DND-41 (cell line): Measurements from ENCODE around the gene PBX3.

Source experiments
- ATAC-seq: fragments of 200-7000 bp; cut with Tn5 transposase; 3 replicates; pipeline ENCODE4 v1.9.1; 2021; ENCODE audit warnings: low read depth; ENCODE audit not compliant: insufficient read depth
- DNase-seq: peaks from one replicate; pipeline ENCODE4 v3.0.0-alpha.2; 2020
- H2AFZ ChIP-seq: 2 replicates; pipeline ENCODE4 v1.6.0; 2012; ENCODE audit warnings: low read depth, low read length
- H3K27ac ChIP-seq: 2 replicates; pipeline ENCODE4 v1.5.1; 2012; ENCODE audit warnings: low read length, inconsistent platforms
- H3K27me3 ChIP-seq: fragments of 200-600 bp; sonication (generic); 2 replicates; pipeline ENCODE4 v1.6.0; 2012; ENCODE audit warnings: low read length, mild to moderate bottlenecking, inconsistent platforms; ENCODE audit not compliant: insufficient read depth, poor library complexity
- H3K36me3 ChIP-seq: 2 replicates; pipeline ENCODE4 v1.5.1; 2012; ENCODE audit warnings: low read length, inconsistent platforms; ENCODE audit not compliant: insufficient read depth
- H3K4me1 ChIP-seq: 2 replicates; pipeline ENCODE4 v1.5.1; 2012; ENCODE audit warnings: mild to moderate bottlenecking, low read length; ENCODE audit not compliant: insufficient read depth
- H3K4me2 ChIP-seq: 2 replicates; pipeline ENCODE4 v1.6.0; 2012; ENCODE audit warnings: mild to moderate bottlenecking, moderate library complexity, low read length, inconsistent platforms; ENCODE audit not compliant: insufficient read depth
- H3K4me3 ChIP-seq, 2 experiments: fragments of 200-600 bp in 1 of 2; shearing (Covaris generic) in 1 of 2; 2 replicates each; pipeline ENCODE4 v1.5.1; 2012 to 2016; ENCODE audit warnings: inconsistent platforms in 2 of 2, low read length in 2 of 2, mild to moderate bottlenecking in 2 of 2, low read depth in 1 of 2, moderate library complexity in 1 of 2
- H3K79me2 ChIP-seq: 2 replicates; pipeline ENCODE4 v1.6.0; 2012; ENCODE audit warnings: low read length, inconsistent platforms; ENCODE audit not compliant: insufficient read depth
- H3K9ac ChIP-seq: 2 replicates; pipeline ENCODE4 v1.6.0; 2012; ENCODE audit warnings: low read depth, mild to moderate bottlenecking, inconsistent platforms, low read length, moderate library complexity
- H3K9me3 ChIP-seq: 2 replicates; pipeline ENCODE4 v1.5.1; 2012; ENCODE audit warnings: low read length, moderate library complexity, mild to moderate bottlenecking, inconsistent platforms; ENCODE audit not compliant: insufficient read depth, severe bottlenecking
- H4K20me1 ChIP-seq: 2 replicates; pipeline ENCODE4 v1.6.0; 2012; ENCODE audit warnings: low read length; ENCODE audit not compliant: insufficient read depth
- EZH2 ChIP-seq: IDR thresholded peaks from 3 replicates; pipeline ENCODE4 v1.6.1; 2012; ENCODE audit warnings: borderline replicate concordance, low read depth, mild to moderate bottlenecking, moderate library complexity, low read length, inconsistent platforms; ENCODE audit not compliant: severe bottlenecking
- TF ChIP-seq, protein P1 (sequence below): IDR thresholded peaks from 2 replicates; pipeline ENCODE4 v1.5.1; 2012; ENCODE audit warnings: borderline replicate concordance, low read length, moderate library complexity, mild to moderate bottlenecking; ENCODE audit not compliant: poor library complexity, severe bottlenecking; ENCODE audit errors: extremely low read depth

The PBX3 gene

DNA sequence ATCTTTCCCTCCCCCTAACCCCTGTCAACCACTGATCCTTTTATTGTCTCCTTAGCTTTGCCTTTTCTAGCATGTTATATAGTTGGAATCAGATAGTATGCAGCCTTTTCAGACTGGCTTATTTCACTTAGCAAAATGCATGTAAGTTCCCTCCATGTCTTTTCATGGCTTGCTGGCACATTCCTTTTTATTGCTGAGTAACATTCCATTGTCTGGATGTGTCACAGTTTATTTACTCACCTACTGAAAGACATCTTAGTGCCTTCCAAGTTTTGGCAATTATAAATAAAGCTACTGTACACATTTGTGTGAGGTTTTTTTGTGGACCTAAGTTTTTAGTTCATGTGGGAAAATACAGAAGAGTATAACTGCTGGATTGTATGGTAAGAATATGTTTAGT, 230.1 kb downstream of the PBX3 start:
- no peak for TF ChIP-seq EZH2
- TF ChIP-seq, protein P1, sequence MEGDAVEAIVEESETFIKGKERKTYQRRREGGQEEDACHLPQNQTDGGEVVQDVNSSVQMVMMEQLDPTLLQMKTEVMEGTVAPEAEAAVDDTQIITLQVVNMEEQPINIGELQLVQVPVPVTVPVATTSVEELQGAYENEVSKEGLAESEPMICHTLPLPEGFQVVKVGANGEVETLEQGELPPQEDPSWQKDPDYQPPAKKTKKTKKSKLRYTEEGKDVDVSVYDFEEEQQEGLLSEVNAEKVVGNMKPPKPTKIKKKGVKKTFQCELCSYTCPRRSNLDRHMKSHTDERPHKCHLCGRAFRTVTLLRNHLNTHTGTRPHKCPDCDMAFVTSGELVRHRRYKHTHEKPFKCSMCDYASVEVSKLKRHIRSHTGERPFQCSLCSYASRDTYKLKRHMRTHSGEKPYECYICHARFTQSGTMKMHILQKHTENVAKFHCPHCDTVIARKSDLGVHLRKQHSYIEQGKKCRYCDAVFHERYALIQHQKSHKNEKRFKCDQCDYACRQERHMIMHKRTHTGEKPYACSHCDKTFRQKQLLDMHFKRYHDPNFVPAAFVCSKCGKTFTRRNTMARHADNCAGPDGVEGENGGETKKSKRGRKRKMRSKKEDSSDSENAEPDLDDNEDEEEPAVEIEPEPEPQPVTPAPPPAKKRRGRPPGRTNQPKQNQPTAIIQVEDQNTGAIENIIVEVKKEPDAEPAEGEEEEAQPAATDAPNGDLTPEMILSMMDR = no peak
- ATAC-seq = no peak
- H3K9me3 ChIP-seq = peaks cover 4% of the 10 kb centered on the region

DNA sequence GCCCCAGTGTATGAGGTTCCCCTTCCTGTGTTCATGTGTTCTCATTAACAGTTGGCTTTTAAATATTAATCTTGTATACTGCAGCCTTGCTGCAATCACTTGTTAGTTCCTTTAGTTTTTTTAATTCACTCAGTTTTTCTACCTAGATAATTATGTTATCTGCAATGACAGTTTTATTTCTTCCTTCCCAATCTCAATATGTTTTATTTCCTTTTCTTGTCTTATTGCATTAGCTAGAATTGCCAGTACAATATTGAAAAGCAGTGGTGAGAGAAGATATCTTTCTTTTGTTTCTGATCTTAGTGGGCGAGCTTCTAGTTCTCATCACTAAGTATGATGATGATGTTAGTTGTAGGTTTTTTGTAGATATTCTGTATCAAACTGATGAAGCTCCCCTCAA, 232.2 kb downstream of the PBX3 start:
- DNase-seq = no peak
- Histone ChIP-seq H3K27me3 (no peaks in the 10 kb centered on the region), H3K9ac (no peak overlapping the region), H3K79me2 (no peaks in the 10 kb centered on the region), H3K4me3 (no peak overlapping the region), H3K4me2 (no peak overlapping the region), H3K27ac (no peak overlapping the region), H2AFZ (no peak overlapping the region), H3K9me3 (peaks cover 4% of the 10 kb centered on the region), H3K4me1 (no peaks in the 10 kb centered on the region), H4K20me1 (no peaks in the 10 kb centered on the region), H3K36me3 (no peaks in the 10 kb centered on the region)
- TF ChIP-seq EZH2 = no peak
- TF ChIP-seq, protein P1 = no peak
- no peak for ATAC-seq

More for the DNA sequence above, 230.1 kb downstream of the PBX3 start:
- Histone ChIP-seq H3K4me1 (no peaks in the 10 kb centered on the region), H2AFZ (no peak overlapping the region), H3K27ac (no peak overlapping the region), H3K9ac (no peak overlapping the region), H3K79me2 (no peaks in the 10 kb centered on the region), H3K4me2 (no peak overlapping the region), H3K36me3 (no peaks in the 10 kb centered on the region), H4K20me1 (no peaks in the 10 kb centered on the region), H3K27me3 (no peaks in the 10 kb centered on the region), H3K4me3 (no peak overlapping the region)
- no peak for DNase-seq

DNA sequence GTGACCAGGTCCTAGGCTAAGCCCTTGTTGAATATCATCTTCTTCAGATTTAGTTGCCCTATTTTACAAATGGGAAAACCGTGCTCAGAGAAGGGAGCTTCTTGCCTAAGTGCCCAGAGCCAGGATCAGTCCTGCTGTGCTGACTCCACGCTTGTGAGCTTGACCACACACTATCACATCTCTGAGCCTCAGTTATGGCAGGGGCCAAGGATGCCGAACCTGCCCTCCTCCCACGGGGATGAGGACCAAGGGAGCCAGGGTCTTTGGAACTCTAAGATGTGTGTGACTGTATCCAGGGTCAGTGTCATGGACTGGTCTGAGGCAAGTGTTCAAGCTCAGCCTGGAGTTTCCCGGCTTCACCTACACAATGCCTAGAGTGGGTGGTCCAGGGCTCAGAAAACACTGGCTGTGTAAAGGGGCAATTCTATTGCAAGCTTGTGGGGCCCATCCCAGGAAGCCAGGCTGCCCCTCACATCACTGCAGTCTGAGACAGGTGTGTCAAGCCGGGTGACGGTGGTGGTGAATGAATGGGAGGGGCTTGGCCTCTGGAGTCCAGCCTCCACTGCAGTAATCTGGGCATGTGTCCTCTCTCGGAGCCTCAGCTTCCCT, 235.7 kb downstream of the PBX3 start:
- H3K4me2 ChIP-seq = no peak overlapping the region
- H3K27ac ChIP-seq = no peak overlapping the region
- no peak for TF ChIP-seq EZH2
- TF ChIP-seq, protein P1 = no peak
- no peaks in the 10 kb centered on the region for H3K79me2 ChIP-seq
- H3K9me3 ChIP-seq = peaks cover 4% of the 10 kb centered on the region
- H4K20me1 ChIP-seq = no peaks in the 10 kb centered on the region
- H3K9ac ChIP-seq = no peak overlapping the region
- H2AFZ ChIP-seq = no peak overlapping the region
- H3K27me3 ChIP-seq = no peaks in the 10 kb centered on the region
- H3K4me3 ChIP-seq = no peak overlapping the region
- no peak for ATAC-seq
- no peaks in the 10 kb centered on the region for H3K4me1 ChIP-seq
- no peaks in the 10 kb centered on the region for H3K36me3 ChIP-seq
- no peak for DNase-seq

DNA sequence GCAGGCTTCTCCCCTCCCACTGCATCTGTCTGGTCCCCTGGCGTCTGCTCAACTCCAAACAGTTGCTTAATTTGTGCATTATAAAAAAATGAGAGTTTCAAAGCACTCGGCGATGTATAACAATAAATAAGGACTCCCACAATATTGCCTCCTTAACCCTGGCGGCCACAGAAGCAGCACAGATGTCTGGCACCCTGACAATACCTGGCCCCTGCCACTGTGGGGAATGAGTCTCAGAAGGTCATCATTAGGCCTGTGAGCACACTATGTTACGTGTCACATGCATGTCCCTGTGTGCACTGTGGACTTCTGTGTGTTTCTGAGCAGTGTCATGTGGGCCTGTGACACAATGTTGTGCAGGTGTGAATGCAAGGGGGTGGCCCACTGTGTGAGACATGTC, 236.5 kb downstream of the PBX3 start:
- H3K36me3 ChIP-seq = no peaks in the 10 kb centered on the region
- H3K4me1 ChIP-seq = no peaks in the 10 kb centered on the region
- no peak overlapping the region for H3K27ac ChIP-seq

More for the DNA sequence above, 236.5 kb downstream of the PBX3 start:
- TF ChIP-seq EZH2 = no peak
- TF ChIP-seq, protein P1 = no peak
- Histone ChIP-seq H4K20me1 (no peaks in the 10 kb centered on the region), H3K4me2 (no peak overlapping the region), H3K4me3 (no peak overlapping the region), H2AFZ (no peak overlapping the region), H3K79me2 (no peaks in the 10 kb centered on the region), H3K9me3 (peaks cover 4% of the 10 kb centered on the region), H3K9ac (no peak overlapping the region), H3K27me3 (no peaks in the 10 kb centered on the region)
- DNase-seq (no peak), ATAC-seq (no peak)
